Activated naive CD8-positive, alpha-beta T cell (primary cell): ENCODE measurements around the gene LINC01488.

Experiments
- H3K27ac Mint-ChIP-seq: one replicate; pipeline ENCODE4 v1.8.0; 2021; ENCODE audit warnings: mixed read lengths
- H3K27me3 Mint-ChIP-seq: one replicate; pipeline ENCODE4 v1.8.0; 2021; ENCODE audit warnings: mixed read lengths
- H3K36me3 Mint-ChIP-seq: one replicate; pipeline ENCODE4 v1.8.0; 2021; ENCODE audit warnings: mixed read lengths
- H3K4me1 Mint-ChIP-seq: one replicate; pipeline ENCODE4 v1.8.0; 2021; ENCODE audit warnings: low read depth, mixed read lengths
- H3K4me3 Mint-ChIP-seq: one replicate; pipeline ENCODE4 v1.8.0; 2021; ENCODE audit warnings: mild to moderate bottlenecking, mixed read lengths
- H3K9me3 Mint-ChIP-seq: one replicate; pipeline ENCODE4 v1.8.0; 2021; ENCODE audit warnings: low read depth, mixed read lengths

LINC01488 gene

DNA sequence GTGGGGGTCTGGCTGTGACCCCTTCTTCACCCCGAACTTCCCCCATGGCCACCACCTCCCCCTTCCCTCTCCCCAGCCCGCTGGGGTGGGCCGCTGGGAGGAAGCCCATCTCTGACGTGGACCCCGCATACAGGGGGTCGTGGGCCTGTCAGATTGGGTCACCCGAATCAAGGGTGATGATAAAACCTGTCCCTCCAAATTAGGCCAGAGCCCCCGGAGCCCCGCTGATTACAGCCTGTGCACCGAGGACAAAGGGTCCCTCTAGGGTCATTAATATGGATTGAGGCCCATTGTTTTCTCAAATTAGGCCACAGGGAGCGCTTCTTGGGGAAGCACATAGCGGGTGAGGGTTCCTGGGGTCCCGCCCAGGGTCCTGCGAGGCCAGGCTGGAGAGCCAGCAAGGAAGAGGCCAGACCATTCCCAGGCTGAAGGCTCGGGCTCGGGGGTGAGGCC is 4.9 kb upstream of the LINC01488 start:
- Mint-ChIP-seq H3K27me3 (no peaks in the 10 kb centered on the region), H3K4me3 (no peak overlapping the region), H3K36me3 (no peaks in the 10 kb centered on the region), H3K4me1 (no peaks in the 10 kb centered on the region), H3K9me3 (no peaks in the 10 kb centered on the region), H3K27ac (no peak overlapping the region)

DNA sequence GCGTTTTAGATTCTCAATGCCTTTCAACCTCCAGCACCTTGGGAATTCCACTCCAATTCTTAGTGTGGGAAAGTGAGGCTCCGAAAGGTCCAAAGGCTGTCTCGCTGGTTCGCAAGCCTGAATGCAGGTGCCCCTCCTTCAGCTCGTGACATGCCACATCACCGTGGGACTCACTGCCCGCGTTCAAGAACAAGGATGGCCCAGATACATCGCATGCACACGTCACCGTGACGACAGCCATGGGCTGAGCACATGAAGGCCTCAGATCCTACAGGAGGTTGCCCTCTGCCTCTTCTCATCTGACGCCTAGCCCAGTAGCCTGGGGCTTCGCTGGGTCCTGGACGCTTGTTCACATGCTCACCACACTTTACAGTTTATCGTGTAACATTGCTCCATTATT is 4.4 kb upstream of the LINC01488 start:
- Mint-ChIP-seq H3K9me3 (no peaks in the 10 kb centered on the region), H3K36me3 (no peaks in the 10 kb centered on the region), H3K4me1 (no peaks in the 10 kb centered on the region), H3K27ac (no peak overlapping the region), H3K27me3 (no peaks in the 10 kb centered on the region), H3K4me3 (no peak overlapping the region)

DNA sequence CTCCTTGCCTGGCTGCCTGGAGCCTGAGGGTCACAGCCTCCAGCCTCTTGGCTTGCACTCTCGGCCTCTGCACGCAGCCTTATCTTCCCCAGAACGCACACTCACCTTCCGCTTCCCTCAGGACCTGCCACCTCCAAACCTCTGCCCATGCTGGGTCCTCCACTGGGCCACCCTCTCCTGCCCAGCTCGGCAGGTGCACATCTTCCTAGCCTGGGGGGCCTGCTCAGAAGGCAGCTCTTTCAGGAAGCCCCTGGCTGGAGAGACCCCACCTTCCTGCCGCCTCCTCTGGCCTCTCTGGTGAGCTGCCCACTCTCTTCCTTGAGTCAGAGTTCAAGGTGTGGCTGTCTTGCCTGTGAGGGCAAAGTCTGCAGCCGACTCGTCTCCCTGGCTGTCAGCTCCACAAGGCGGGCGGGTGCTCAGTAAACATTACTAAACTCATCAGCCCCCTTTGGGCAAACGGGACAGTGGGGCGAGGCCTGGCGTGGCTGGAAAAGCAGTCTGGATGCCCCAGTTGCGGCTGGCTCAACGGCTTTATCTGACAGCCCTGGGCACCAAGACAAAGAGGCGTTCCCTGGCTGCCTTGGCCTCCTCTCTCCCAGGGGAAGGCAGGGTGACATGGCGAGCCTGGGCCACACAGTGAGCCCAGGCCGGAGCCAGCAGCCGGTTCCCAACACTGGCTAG is 1.7 kb upstream of the LINC01488 start:
- H3K9me3 Mint-ChIP-seq, result no peaks in the 10 kb centered on the region
- no peaks in the 10 kb centered on the region for H3K4me1 Mint-ChIP-seq
- no peak overlapping the region for H3K4me3 Mint-ChIP-seq
- H3K36me3 Mint-ChIP-seq, result no peaks in the 10 kb centered on the region
- no peak overlapping the region for H3K27ac Mint-ChIP-seq
- no peaks in the 10 kb centered on the region for H3K27me3 Mint-ChIP-seq

DNA sequence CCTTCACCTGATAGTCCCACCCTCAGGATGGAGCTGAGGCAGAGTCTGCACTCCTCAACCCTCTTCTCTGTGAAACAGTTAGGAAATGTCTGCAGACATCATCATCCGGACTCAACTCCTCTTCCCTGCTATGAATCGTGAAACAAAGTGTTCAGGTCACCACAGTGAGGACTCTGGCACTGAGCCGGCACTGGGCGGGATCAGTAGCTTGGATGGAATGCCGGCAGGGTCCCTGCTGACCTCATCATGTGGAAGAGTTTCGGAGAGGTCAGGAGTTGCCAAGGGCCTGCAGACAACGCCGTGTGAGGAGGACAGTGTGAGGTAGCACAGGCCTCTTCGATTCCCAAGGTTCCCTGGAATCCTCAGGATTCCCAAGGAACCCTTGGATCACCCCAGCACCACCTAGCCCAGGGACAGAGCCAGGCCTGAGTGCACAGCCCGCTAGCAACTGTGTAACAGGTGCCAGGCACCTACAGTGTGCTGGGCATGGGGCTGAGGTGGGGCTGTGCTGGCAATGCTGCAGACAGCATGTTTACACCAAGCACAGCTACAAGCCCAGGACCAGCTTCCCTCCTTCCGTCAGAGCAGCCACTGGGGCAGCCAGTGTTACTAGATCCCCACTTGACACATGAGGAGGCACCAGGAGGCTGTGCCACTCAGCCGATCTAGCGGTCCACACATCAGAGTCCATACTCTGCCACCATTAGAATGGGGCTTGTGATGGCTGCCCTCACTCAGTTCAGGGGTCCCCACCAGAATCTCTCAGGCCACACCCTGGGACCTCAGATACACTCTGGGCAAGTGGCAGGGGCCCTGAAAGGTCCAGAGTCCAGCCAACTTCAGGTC is 693 bp upstream of the LINC01488 start:
- Mint-ChIP-seq H3K4me3 (no peak overlapping the region), H3K9me3 (no peaks in the 10 kb centered on the region)

DNA sequence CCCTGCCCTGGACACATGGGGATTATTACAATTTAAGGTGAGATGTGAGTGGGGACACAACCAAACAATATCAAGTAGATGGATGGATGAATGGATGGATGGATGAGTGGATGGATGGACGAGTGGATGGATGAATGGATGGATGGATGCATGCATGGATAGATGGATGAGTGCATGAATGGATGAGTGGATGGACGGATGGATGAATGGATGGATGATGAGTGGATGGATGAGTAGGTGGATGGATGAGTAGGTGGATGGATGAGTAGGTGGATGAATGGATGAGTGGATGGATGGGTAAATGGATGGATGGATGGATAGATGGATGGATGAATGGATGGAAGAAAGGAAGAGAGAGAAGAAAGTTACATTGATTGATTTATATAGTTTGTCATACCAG is 859 bp downstream of the LINC01488 start:
- H3K4me3 Mint-ChIP-seq, result no peak overlapping the region
- H3K4me1 Mint-ChIP-seq, result no peaks in the 10 kb centered on the region
- H3K36me3 Mint-ChIP-seq, result no peaks in the 10 kb centered on the region
- H3K9me3 Mint-ChIP-seq, result no peaks in the 10 kb centered on the region
- H3K27me3 Mint-ChIP-seq, result no peaks in the 10 kb centered on the region
- no peak overlapping the region for H3K27ac Mint-ChIP-seq

More for the DNA sequence above, 693 bp upstream of the LINC01488 start:
- Mint-ChIP-seq H3K27me3 (no peaks in the 10 kb centered on the region), H3K27ac (no peak overlapping the region), H3K4me1 (no peaks in the 10 kb centered on the region), H3K36me3 (no peaks in the 10 kb centered on the region)

DNA sequence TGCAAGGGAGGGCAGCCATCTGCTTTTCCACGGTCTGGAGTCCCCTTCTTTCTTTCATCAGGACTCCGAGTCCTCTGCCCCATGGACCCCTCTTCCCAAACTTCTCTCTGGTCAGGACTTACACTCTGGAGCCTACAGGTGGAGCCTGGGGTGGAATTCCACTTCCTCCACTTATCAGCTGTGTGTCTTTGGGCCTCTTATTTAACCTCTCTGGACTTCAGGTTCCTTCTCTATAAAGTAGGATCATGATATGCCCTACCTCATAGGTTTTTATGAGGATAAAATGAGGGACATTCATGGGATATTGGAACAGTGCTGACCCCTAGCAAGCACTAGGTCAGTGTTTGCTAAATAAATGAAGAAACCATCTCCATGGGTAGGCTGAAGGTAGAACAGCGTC is 1.7 kb downstream of the LINC01488 start:
- Mint-ChIP-seq H3K9me3 (no peaks in the 10 kb centered on the region), H3K4me3 (no peak overlapping the region), H3K27me3 (no peaks in the 10 kb centered on the region), H3K36me3 (no peaks in the 10 kb centered on the region), H3K4me1 (no peaks in the 10 kb centered on the region), H3K27ac (no peak overlapping the region)

DNA sequence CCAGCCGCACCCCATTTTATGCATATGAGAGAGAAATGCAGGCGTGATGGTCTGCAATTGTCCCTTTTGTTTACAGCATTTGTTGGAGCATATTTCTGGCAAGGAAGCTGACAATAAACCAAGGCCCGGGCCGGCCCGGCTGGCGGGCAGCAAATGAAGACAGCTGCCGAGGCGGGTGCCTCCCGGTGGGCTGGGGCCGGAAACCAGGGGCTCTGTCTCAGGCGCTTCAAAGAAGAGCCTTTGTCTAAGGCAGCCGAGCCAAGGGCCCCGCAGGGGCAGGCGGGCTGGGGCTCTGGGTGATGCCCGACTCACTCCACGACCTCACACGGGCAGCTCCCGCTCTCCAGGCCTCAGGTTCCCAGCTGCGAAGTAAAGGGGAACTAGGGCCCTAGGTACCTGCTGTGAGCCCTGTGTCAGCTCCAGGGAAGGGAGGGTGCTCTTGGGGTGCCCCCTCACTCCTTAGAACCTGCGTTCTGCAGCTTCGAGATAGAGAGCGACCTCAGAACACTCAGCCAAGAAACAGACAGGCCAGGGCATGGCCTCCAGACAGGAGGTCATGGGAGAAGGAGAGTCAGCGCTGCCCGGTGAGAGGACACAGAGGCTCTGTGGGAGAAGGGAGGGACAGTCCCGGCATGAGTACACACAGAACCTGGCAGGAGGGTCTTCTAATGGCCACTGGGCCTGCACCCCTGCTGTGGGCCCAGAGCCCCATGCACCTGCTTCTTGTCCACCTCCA is 2.4 kb downstream of the LINC01488 start:
- H3K27ac Mint-ChIP-seq, result no peak overlapping the region
- H3K27me3 Mint-ChIP-seq, result no peaks in the 10 kb centered on the region
- H3K36me3 Mint-ChIP-seq, result no peaks in the 10 kb centered on the region
- H3K4me1 Mint-ChIP-seq, result no peaks in the 10 kb centered on the region
- no peaks in the 10 kb centered on the region for H3K9me3 Mint-ChIP-seq
- no peak overlapping the region for H3K4me3 Mint-ChIP-seq

DNA sequence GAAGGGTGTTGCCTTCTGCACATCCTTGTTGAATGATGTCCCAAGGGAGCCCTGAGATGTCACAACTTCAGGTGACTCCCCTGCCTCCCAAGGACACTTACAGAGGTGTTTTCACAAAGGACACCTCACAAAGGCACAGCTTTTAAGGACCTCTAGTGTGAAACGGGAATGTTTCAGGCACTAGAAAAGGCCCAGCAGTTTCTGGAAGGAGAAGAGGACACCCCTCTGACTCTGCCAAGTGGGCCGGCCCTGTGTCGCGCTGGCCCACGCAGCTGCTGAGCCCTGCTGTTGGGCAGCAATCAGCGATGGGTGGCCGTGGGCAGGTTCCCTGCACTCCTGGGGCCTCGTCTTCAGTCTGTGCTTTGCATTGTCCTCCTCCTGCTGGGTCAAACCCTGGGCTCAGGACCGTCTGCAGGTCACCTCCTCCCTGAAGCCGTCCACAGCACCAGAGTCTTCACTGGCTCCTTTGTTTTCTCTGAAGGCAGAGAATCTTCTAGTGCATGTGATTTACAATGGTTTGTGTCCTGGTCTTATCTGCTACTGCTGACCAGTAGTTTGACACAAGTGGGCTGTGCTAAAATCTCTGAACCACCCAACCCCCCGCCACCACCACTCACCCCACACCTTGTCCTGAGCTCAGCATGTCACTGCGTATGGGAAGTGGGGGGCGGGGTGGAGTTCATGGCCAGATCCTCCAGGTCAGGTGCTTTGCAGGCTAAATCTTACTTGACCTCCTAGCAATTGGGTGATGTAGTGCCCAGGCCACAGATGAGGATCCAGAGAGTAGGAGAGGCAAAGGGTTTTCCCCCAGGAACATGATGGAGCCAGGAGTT is 3.2 kb downstream of the LINC01488 start:
- H3K4me3 Mint-ChIP-seq, result no peak overlapping the region
- H3K9me3 Mint-ChIP-seq, result no peaks in the 10 kb centered on the region
- no peaks in the 10 kb centered on the region for H3K27me3 Mint-ChIP-seq
- H3K36me3 Mint-ChIP-seq, result no peaks in the 10 kb centered on the region
- H3K4me1 Mint-ChIP-seq, result no peaks in the 10 kb centered on the region
- no peak overlapping the region for H3K27ac Mint-ChIP-seq

DNA sequence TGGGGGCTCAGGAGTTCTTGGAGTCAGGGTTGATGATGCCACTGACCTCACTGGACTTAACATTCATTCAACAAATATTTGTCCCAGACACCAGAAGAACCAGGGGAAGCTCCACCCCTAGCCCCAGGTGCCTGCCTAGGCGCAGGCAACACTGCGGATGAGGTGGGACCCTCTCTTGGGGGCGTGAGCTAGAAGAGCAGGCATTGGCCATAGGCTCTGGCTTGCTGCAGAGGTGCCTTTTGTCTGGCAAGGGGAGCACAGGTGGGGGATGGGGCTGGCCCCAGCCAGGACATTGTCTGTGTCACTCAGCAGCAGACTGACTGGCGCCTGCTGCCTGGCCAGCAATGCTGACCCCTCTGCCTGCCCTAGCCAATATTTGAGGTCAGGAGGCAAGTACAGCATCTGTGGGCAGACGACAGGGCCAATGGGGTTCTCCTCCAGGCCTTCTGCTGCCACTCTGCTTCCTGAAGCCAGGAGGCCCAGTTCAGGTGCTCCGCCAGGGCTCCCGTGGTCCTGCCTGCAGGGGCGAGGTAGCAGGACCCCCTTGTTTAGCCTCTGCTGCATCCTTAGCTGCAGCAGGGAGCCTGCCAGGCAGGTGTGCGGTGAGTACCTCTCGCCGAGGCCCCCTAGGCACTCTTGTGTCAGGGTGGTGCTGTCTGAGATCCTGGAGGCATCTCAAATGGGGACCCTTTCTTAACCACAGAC is 4.0 kb downstream of the LINC01488 start:
- Mint-ChIP-seq H3K27ac (no peak overlapping the region), H3K9me3 (no peaks in the 10 kb centered on the region), H3K4me1 (no peaks in the 10 kb centered on the region), H3K27me3 (no peaks in the 10 kb centered on the region), H3K4me3 (no peak overlapping the region), H3K36me3 (no peaks in the 10 kb centered on the region)

DNA sequence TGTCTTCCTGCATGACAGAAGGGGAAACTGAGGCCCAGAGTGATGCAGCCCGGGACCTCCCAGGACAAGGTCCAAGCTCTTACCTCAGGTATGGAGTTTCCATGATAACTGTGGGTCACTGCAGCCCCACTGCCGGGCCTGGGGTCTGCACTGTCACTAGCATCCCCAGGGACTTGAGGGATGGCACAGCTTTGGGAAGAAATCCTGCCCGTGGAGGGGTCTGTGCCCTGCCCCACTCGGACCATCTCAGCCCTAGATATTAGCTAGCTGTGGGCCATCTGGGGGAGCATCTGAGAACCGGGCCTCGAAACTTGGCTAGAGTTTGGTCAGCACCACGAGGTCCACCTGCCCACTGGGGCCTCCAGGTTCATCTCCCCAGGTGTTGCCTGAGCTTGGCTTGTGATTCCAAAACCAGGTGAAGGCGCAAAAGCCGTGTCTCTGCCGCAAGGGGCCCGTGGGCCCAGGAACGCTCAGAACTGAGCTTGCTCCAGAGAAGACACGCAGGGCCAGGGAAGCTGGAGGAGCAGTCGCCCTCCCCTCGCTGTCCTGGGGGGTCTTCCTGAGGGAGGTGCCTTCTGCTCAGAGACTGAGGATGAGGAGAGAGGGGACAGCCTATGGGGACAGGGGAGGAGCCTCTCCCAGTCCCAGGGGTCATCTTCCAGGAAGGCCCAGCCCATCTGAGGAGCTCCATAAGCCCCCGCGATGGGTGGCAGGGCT is 4.8 kb downstream of the LINC01488 start:
- H3K27me3 Mint-ChIP-seq, result no peaks in the 10 kb centered on the region
- no peaks in the 10 kb centered on the region for H3K9me3 Mint-ChIP-seq
- H3K27ac Mint-ChIP-seq, result no peak overlapping the region
- no peak overlapping the region for H3K4me3 Mint-ChIP-seq
- no peaks in the 10 kb centered on the region for H3K4me1 Mint-ChIP-seq
- no peaks in the 10 kb centered on the region for H3K36me3 Mint-ChIP-seq

DNA sequence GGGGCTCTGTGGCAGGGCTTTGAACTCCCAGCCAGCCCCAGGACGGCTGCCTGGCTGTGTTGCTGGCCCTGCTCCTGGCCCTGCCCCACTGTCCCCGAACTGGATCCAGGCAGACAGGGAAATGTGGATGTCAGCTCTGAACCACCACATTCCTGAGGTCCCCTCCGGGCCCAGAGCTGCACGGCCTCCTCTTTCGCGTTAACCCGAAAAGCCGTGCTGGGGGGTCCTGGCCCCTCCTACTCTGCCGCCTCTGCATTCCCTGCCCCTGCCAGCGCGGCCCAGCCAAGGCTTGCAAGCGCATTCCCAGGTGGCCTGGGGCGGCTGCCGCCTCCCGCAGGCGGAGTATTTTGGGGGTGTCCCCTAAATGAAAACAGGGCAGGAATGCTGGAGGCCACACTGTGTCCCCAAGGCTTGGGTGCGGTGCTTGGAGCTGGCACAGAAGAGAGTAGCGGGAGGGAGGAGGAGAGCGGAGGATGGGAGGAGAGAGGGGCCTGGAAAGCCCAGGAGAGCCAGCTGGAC is 5.4 kb downstream of the LINC01488 start:
- no peaks in the 10 kb centered on the region for H3K9me3 Mint-ChIP-seq
- H3K4me3 Mint-ChIP-seq, result no peak overlapping the region
- H3K4me1 Mint-ChIP-seq, result no peaks in the 10 kb centered on the region
- H3K36me3 Mint-ChIP-seq, result no peaks in the 10 kb centered on the region
- H3K27me3 Mint-ChIP-seq, result peaks cover 3% of the 10 kb centered on the region
- H3K27ac Mint-ChIP-seq, result no peak overlapping the region

DNA sequence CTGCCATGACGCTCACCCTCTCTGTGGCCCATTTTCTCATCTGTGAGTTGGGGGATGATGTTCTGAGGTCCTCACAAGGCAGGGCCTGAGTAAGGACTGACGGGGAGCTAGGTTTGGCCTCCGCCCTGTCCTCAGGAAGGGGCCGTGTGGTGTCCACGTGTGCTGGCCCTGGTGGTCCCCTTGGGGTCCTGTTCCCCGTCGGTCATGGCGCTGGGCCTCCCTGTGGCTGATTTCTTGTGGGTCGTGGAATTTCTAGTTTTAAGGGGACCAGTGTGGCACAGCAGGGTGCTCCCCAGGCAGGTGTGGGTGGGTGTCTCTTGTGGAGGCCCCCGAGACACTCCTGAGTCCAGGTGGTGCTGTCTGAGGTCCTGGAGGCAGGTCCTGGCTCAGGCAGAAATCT is 5.9 kb downstream of the LINC01488 start:
- H3K27ac Mint-ChIP-seq, result no peak overlapping the region
- no peaks in the 10 kb centered on the region for H3K4me1 Mint-ChIP-seq
- H3K36me3 Mint-ChIP-seq, result no peaks in the 10 kb centered on the region
- no peak overlapping the region for H3K4me3 Mint-ChIP-seq
- H3K9me3 Mint-ChIP-seq, result no peaks in the 10 kb centered on the region
- peaks cover 3% of the 10 kb centered on the region for H3K27me3 Mint-ChIP-seq

DNA sequence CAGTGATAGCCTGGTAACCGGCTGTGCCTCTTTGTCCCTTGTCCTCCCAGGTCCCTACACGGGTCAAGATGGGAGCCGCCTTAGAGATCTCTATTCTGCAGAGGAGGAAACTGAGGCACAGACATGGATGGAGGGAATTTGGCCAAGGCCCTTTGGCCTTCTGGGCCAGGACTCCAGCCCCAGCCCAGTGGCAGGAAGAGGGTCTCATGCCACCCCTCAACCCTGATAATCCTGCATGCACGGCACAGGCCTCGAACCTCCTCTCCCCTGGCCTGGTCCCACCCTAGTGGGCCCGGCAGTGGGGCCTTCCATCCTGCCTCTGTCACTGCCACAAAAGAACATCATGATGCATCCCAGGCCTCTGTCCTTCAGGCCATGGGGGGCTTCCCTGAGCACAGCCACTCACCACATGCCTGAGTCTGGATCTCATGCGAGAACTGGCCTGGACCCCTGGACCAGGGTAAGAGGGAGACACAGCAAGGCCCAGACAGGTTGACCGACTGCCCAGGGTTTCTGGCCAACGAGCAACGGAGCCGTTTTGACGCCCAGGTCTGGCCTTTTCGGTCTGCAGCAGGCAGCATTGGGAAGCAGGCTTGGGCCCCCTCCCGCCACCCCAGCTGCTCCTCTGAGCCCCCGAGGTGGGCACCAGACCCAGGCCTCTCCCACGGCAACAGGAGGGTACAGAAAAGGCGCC is 6.5 kb downstream of the LINC01488 start:
- H3K27ac Mint-ChIP-seq, result no peak overlapping the region
- H3K4me1 Mint-ChIP-seq, result no peaks in the 10 kb centered on the region
- H3K36me3 Mint-ChIP-seq, result no peaks in the 10 kb centered on the region
- H3K27me3 Mint-ChIP-seq, result peaks cover 3% of the 10 kb centered on the region
- no peak overlapping the region for H3K4me3 Mint-ChIP-seq
- no peaks in the 10 kb centered on the region for H3K9me3 Mint-ChIP-seq
